PC-3 (cell line): Measurements from ENCODE around the gene ALOX12B. TPM values are rescaled to one million over a fixed set of nuclear protein-coding genes. Genes with fewer than 3 reads are reported as not detected.

Experiments
- ATAC-seq: fragments of 200-7000 bp; cut with Tn5 transposase; 2 replicates; pipeline ENCODE4 v1.9.1; 2020; ENCODE audit warnings: mild to moderate bottlenecking, moderate library complexity
- BruUV-seq: library from RNA; stranded (reverse); fragments of 400-500 nt; replicated peaks from 2 replicates; lab custom pipeline; 2021; lab: Mats Ljungman, UMichigan
- CTCF ChIA-PET: fragments of 300-600 bp; sonication (Branson Sonifier 250); formaldehyde crosslinking; loops from one replicate; lab custom pipeline; 2022; ENCODE audit warnings: antibody characterized with exemption; lab: Charles Lee
- POLR2A ChIA-PET: fragments of 300-600 bp; sonication (Branson Sonifier 250); formaldehyde crosslinking; loops from one replicate; lab custom pipeline; 2022; ENCODE audit warnings: antibody characterized with exemption; ENCODE audit not compliant: unreplicated experiment; lab: Charles Lee
- DNase-seq: peaks from one replicate; pipeline ENCODE4 v3.0.0-alpha.2; 2015
- H2AFZ ChIP-seq: fragments of 300-600 bp; sonication (generic); 2 replicates; pipeline ENCODE4 v1.6.0; 2016; ENCODE audit warnings: antibody characterized with exemption, low read length
- H3F3A ChIP-seq: fragments of 300-600 bp; sonication (generic); one replicate; pipeline ENCODE4 v1.6.0; 2017; ENCODE audit warnings: antibody characterized with exemption, low read length, control low read depth, mild to moderate bottlenecking; ENCODE audit not compliant: unreplicated experiment
- H3K27ac ChIP-seq: fragments of 300-600 bp; sonication (generic); 2 replicates; pipeline ENCODE4 v1.5.1; 2016; ENCODE audit warnings: mild to moderate bottlenecking, low read length
- H3K27me3 ChIP-seq: fragments of 300-600 bp; sonication (generic); 2 replicates; pipeline ENCODE4 v1.6.1; 2016; ENCODE audit warnings: low read length, mixed read lengths
- H3K36me3 ChIP-seq: fragments of 300-600 bp; sonication (generic); 2 replicates; pipeline ENCODE4 v1.6.1; 2016; ENCODE audit warnings: low read depth, mixed run types, low read length, mixed read lengths
- H3K4me1 ChIP-seq: fragments of 300-600 bp; sonication (generic); 2 replicates; pipeline ENCODE4 v1.5.1; 2016; ENCODE audit warnings: low read length; ENCODE audit not compliant: insufficient read depth
- H3K4me2 ChIP-seq: fragments of 300-600 bp; sonication (generic); 2 replicates; pipeline ENCODE4 v1.6.0; 2016; ENCODE audit warnings: low read length
- H3K4me3 ChIP-seq: fragments of 300-600 bp; sonication (generic); 2 replicates; pipeline ENCODE4 v1.5.1; 2016; ENCODE audit warnings: mild to moderate bottlenecking, low read length, mixed read lengths
- H3K79me2 ChIP-seq: fragments of 300-600 bp; sonication (generic); 2 replicates; pipeline ENCODE4 v1.6.1; 2017; ENCODE audit warnings: low read length, mixed read lengths
- H3K9ac ChIP-seq: fragments of 300-600 bp; sonication (generic); 2 replicates; pipeline ENCODE4 v1.6.0; 2016; ENCODE audit warnings: mild to moderate bottlenecking, low read length
- H3K9me2 ChIP-seq: fragments of 300-600 bp; sonication (generic); replicated peaks from 2 replicates; pipeline ENCODE4 v1.6.1; 2016; ENCODE audit warnings: mixed run types, low read length, mixed read lengths
- H3K9me3 ChIP-seq: fragments of 300-600 bp; sonication (generic); 2 replicates; pipeline ENCODE4 v1.6.1; 2016; ENCODE audit warnings: low read length, mixed read lengths
- H4K20me1 ChIP-seq: fragments of 300-600 bp; sonication (generic); 2 replicates; pipeline ENCODE4 v1.6.1; 2016; ENCODE audit warnings: low read length, mixed read lengths
- EZH2 ChIP-seq: fragments of 300-600 bp; sonication (generic); IDR thresholded peaks from one replicate; pipeline ENCODE4 v1.6.1; 2017; ENCODE audit warnings: antibody characterized with exemption, mild to moderate bottlenecking, low read length; ENCODE audit not compliant: unreplicated experiment
- EZH2phosphoT487 ChIP-seq: fragments of 300-600 bp; sonication (generic); IDR thresholded peaks from 2 replicates; pipeline ENCODE4 v1.6.1; 2018; ENCODE audit warnings: mild to moderate bottlenecking, antibody characterized with exemption, low read length, borderline replicate concordance
- intact Hi-C: fragments of 100-400 bp; cut with micrococcal nuclease; formaldehyde crosslinking; loops from 2 replicates; pipeline ENCODE4 v1.9.0; 2023
- total RNA-seq: library from RNA; depleted of rRNA; stranded (reverse); fragments of >200 nt; gene quantifications from 2 replicates; pipeline ENCODE4 v1.2.3, GENCODE V29; 2014
- TF ChIP-seq, protein P1 (sequence below): fragments of 300-600 bp; sonication (generic); conservative IDR thresholded peaks from 2 replicates; pipeline ENCODE4 v1.5.1; 2017; ENCODE audit warnings: antibody characterized with exemption, low read depth, mild to moderate bottlenecking, low read length

The ALOX12B gene
- total RNA-seq, 1 experiment from 2014 or later: 0.55 TPM

DNA sequence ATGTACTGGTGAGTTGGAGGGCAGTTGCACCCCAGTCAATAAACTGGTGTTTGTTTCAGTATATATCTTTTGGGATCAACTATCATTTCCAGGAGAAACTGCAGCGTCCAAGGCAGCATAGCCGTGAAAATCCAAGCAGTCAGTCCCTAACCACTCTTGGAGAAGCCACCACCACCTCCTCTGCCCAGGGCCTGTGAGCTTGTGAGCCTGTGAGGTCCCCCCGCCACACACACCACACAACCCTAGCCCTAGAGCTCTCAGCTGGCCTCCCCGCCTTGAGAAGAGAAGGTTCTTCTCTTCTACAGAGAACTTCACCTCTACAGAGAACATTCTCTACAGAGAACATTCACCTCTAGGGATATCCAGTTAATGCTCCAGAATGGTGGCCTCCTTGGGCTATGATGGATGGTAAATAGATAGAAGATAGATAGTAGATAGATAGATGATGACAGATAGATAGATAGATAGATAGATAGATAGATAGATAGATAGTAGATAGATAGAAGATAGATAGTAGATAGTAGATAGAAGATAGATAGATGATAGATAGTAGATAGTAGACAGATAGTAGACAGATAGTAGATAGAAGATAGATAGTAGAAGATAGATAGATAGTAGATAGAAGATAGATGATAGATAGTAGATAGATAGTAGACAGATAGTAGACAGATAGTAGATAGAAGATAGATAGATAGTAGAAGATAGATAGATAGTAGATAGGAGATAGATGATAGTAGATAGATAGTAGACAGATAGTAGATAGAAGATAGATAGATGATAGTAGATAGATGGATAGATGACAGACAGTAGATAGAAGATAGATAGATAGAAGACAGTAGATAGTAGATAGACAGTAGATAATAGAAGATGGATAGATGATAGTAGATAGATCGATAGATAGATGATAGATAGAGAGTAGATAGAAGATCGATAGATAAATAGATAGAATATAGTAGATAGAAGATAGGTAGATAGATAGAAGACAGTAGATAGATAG, 35.0 kb downstream of the ALOX12B start:
- no peaks in the 10 kb centered on the region for H4K20me1 ChIP-seq
- no peaks in the 10 kb centered on the region for H3F3A ChIP-seq
- ATAC-seq (no peak), DNase-seq (no peak)
- H3K4me3 ChIP-seq: no peak overlapping the region
- no peak overlapping the region for H3K4me2 ChIP-seq
- no peaks in the 10 kb centered on the region for H3K9me2 ChIP-seq
- intact Hi-C loops: no loop called here
- H3K9me3 ChIP-seq: no peaks in the 10 kb centered on the region
- no TSS peak for BruUV-seq
- H3K4me1 ChIP-seq: peaks cover 22% of the 10 kb centered on the region
- no peaks in the 10 kb centered on the region for H3K79me2 ChIP-seq
- no peak overlapping the region for H3K27ac ChIP-seq
- no peak overlapping the region for H2AFZ ChIP-seq
- no peaks in the 10 kb centered on the region for H3K27me3 ChIP-seq
- CTCF ChIA-PET: no interaction called here
- no peaks in the 10 kb centered on the region for H3K36me3 ChIP-seq
- POLR2A ChIA-PET: no interaction called here
- H3K9ac ChIP-seq: no peak overlapping the region
- no peak for TF ChIP-seq EZH2
- TF ChIP-seq EZH2phosphoT487: no peak
- TF ChIP-seq, protein P1, sequence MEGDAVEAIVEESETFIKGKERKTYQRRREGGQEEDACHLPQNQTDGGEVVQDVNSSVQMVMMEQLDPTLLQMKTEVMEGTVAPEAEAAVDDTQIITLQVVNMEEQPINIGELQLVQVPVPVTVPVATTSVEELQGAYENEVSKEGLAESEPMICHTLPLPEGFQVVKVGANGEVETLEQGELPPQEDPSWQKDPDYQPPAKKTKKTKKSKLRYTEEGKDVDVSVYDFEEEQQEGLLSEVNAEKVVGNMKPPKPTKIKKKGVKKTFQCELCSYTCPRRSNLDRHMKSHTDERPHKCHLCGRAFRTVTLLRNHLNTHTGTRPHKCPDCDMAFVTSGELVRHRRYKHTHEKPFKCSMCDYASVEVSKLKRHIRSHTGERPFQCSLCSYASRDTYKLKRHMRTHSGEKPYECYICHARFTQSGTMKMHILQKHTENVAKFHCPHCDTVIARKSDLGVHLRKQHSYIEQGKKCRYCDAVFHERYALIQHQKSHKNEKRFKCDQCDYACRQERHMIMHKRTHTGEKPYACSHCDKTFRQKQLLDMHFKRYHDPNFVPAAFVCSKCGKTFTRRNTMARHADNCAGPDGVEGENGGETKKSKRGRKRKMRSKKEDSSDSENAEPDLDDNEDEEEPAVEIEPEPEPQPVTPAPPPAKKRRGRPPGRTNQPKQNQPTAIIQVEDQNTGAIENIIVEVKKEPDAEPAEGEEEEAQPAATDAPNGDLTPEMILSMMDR: no peak

DNA sequence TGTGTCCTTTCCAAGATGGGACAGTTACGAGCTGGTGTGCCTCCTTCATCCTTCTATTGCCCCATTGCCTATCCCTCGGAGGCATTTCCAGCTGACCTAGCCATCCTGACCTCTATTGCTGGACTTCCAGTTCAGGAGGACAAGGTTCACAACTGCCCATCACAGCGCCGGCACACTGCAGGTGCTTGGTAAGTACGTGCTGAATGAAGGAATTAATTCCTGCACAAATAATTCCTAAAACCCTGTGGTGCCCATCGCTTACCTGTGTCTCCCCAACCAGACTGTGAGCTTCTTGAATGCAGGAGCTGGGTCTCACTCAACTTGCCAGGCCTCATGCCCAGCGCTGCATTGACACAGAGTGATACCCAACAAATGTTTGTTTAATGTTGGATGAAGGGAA, 35.7 kb downstream of the ALOX12B start:
- TF ChIP-seq, protein P1: no peak
- TF ChIP-seq EZH2 (no peak), EZH2phosphoT487 (no peak)
- no peaks in the 10 kb centered on the region for H3K9me2 ChIP-seq
- DNase-seq (no peak), ATAC-seq (no peak)
- no peak overlapping the region for H3K27ac ChIP-seq
- no TSS peak for BruUV-seq
- H3K4me2 ChIP-seq: no peak overlapping the region
- H4K20me1 ChIP-seq: no peaks in the 10 kb centered on the region
- H3K36me3 ChIP-seq: no peaks in the 10 kb centered on the region
- ChIA-PET POLR2A (no interaction called here), CTCF (no interaction called here)
- no peaks in the 10 kb centered on the region for H3K79me2 ChIP-seq
- no peaks in the 10 kb centered on the region for H3K9me3 ChIP-seq
- H3K27me3 ChIP-seq: no peaks in the 10 kb centered on the region
- H3K4me3 ChIP-seq: no peak overlapping the region
- peaks cover 14% of the 10 kb centered on the region for H3K4me1 ChIP-seq
- no peak overlapping the region for H3K9ac ChIP-seq
- H2AFZ ChIP-seq: no peak overlapping the region
- intact Hi-C loops: no loop called here
- no peaks in the 10 kb centered on the region for H3F3A ChIP-seq

DNA sequence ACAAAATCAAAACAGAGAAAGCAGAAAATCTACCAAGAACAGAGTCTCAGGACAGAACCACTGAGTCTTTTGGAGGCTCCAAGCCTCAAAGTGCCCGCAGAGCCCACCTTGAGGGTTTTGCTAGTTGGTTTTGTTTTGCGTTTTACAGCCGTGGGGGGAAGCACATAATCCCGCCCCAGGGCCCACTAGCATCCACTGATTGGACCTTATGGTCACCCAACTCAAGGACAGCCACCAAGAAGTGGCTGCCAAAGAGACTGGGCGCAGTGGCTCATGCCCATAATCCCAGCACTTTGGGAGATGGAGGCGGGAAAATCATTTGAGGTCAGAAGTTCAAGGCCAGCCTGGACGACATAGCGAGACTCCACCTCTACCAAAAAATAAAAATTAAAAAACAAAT, 38.8 kb downstream of the ALOX12B start:
- Histone ChIP-seq H2AFZ (no peak overlapping the region), H3K4me2 (no peak overlapping the region), H3K27me3 (no peaks in the 10 kb centered on the region), H4K20me1 (no peaks in the 10 kb centered on the region), H3K27ac (no peak overlapping the region), H3K79me2 (no peaks in the 10 kb centered on the region), H3K4me1 (no peaks in the 10 kb centered on the region), H3K9me2 (no peaks in the 10 kb centered on the region), H3K9me3 (no peaks in the 10 kb centered on the region), H3K9ac (no peak overlapping the region), H3K4me3 (no peak overlapping the region), H3K36me3 (no peaks in the 10 kb centered on the region), H3F3A (no peaks in the 10 kb centered on the region)
- no TSS peak for BruUV-seq
- ChIA-PET POLR2A (interaction anchor here (0.7 kb wide), 1 partner anchor 16 kb away, joined by 12 read pairs; no protein-coding TSS in a partner anchor), CTCF (no interaction called here)
- ATAC-seq: no peak
- no peak for DNase-seq
- intact Hi-C loops: no loop called here
- TF ChIP-seq EZH2phosphoT487 (no peak), EZH2 (no peak)
- TF ChIP-seq, protein P1: no peak
